HUES6 (cell line): ENCODE measurements around the gene JPH3.
"Not testable (repeated sequence)": the region's sequence is repeated elsewhere in the genome, so short reads cannot be mapped to it uniquely, and the experiment has no call there.

Experiments used
- H3K27ac ChIP-seq: 2 replicates; pipeline ENCODE4 v1.7.0; 2013; ENCODE audit warnings: low read depth, mild to moderate bottlenecking, low read length, inconsistent platforms
- H3K27me3 ChIP-seq: 2 replicates; pipeline ENCODE4 v1.6.1; 2013; ENCODE audit warnings: low read length; ENCODE audit not compliant: control insufficient read depth, insufficient read depth
- H3K36me3 ChIP-seq: 2 replicates; pipeline ENCODE4 v1.6.1; 2013; ENCODE audit warnings: low read length; ENCODE audit not compliant: control insufficient read depth, insufficient read depth
- H3K4me1 ChIP-seq: 2 replicates; pipeline ENCODE4 v1.6.1; 2013; ENCODE audit warnings: low read length; ENCODE audit not compliant: control insufficient read depth, insufficient read depth
- H3K4me3 ChIP-seq: 2 replicates; pipeline ENCODE4 v1.5.1; 2013; ENCODE audit warnings: low read depth, low read length
- H3K9ac ChIP-seq: one replicate; pipeline ENCODE4 v1.6.1; 2013; ENCODE audit warnings: mild to moderate bottlenecking, low read length
- H3K9me3 ChIP-seq: 2 replicates; pipeline ENCODE4 v1.6.1; 2013; ENCODE audit warnings: low read depth, low read length; ENCODE audit not compliant: control insufficient read depth, insufficient read depth

The JPH3 gene

GRCh38 chr16:87671221-87671620, 68.9 kb downstream of the JPH3 start:
- H3K9me3 ChIP-seq = no peaks in the 10 kb centered on the region
- no peak overlapping the region for H3K9ac ChIP-seq
- no peaks in the 10 kb centered on the region for H3K27me3 ChIP-seq
- H3K27ac ChIP-seq = no peak overlapping the region
- H3K36me3 ChIP-seq = no peaks in the 10 kb centered on the region
- peaks cover 10% of the 10 kb centered on the region; the same call in 1 of the 2 replicates for H3K4me1 ChIP-seq
- H3K4me3 ChIP-seq = no peak overlapping the region

GRCh38 chr16:87671715-87672270, 69.5 kb downstream of the JPH3 start:
- Histone ChIP-seq H3K27ac (no peak overlapping the region), H3K27me3 (no peaks in the 10 kb centered on the region), H3K36me3 (no peaks in the 10 kb centered on the region), H3K4me1 (peaks cover 10% of the 10 kb centered on the region; the same call in 1 of the 2 replicates), H3K9ac (no peak overlapping the region), H3K4me3 (no peak overlapping the region), H3K9me3 (no peaks in the 10 kb centered on the region)

- H3K36me3 ChIP-seq = no peaks in the 10 kb centered on the region
- H3K27me3 ChIP-seq = no peaks in the 10 kb centered on the region
These were observed 72.1 kb downstream of the JPH3 start for GRCh38 chr16:87674419-87674818.

GRCh38 chr16:87675111-87675719, 72.9 kb downstream of the JPH3 start:
- no peaks in the 10 kb centered on the region for H3K9me3 ChIP-seq
- no peaks in the 10 kb centered on the region for H3K27me3 ChIP-seq
- H3K4me3 ChIP-seq = no peak overlapping the region
- H3K36me3 ChIP-seq = no peaks in the 10 kb centered on the region
- H3K27ac ChIP-seq = no peak overlapping the region
- H3K9ac ChIP-seq = no peak overlapping the region
- peaks cover 10% of the 10 kb centered on the region; the same call in 1 of the 2 replicates for H3K4me1 ChIP-seq

More at GRCh38 chr16:87674419-87674818, 72.1 kb downstream of the JPH3 start:
- no peaks in the 10 kb centered on the region for H3K9me3 ChIP-seq
- H3K4me1 ChIP-seq = peaks cover 10% of the 10 kb centered on the region; the same call in 1 of the 2 replicates
- H3K9ac ChIP-seq = no peak overlapping the region
- no peak overlapping the region for H3K27ac ChIP-seq
- H3K4me3 ChIP-seq = no peak overlapping the region

- no peaks in the 10 kb centered on the region for H3K9me3 ChIP-seq
- H3K27me3 ChIP-seq = no peaks in the 10 kb centered on the region
- H3K27ac ChIP-seq = no peak overlapping the region
- H3K4me3 ChIP-seq = no peak overlapping the region
- H3K4me1 ChIP-seq = peaks cover 10% of the 10 kb centered on the region; the same call in 1 of the 2 replicates
- H3K9ac ChIP-seq = no peak overlapping the region
- no peaks in the 10 kb centered on the region for H3K36me3 ChIP-seq
These were observed 75.5 kb downstream of the JPH3 start for GRCh38 chr16:87677830-87678229.

- no peak overlapping the region for H3K4me3 ChIP-seq
- H3K4me1 ChIP-seq = peaks cover 10% of the 10 kb centered on the region; the same call in 1 of the 2 replicates
- no peaks in the 10 kb centered on the region for H3K36me3 ChIP-seq
- H3K27me3 ChIP-seq = no peaks in the 10 kb centered on the region
- no peaks in the 10 kb centered on the region for H3K9me3 ChIP-seq
- H3K27ac ChIP-seq = no peak overlapping the region
- H3K9ac ChIP-seq = no peak overlapping the region
These were observed 76.3 kb downstream of the JPH3 start for GRCh38 chr16:87678618-87679017.

GRCh38 chr16:87679593-87680271, 77.4 kb downstream of the JPH3 start:
- Histone ChIP-seq H3K4me1 (peaks cover 10% of the 10 kb centered on the region; the same call in 1 of the 2 replicates), H3K9ac (no peak overlapping the region), H3K36me3 (no peaks in the 10 kb centered on the region; the same call in 1 of the 2 replicates), H3K27me3 (no peaks in the 10 kb centered on the region), H3K9me3 (no peaks in the 10 kb centered on the region), H3K27ac (no peak overlapping the region), H3K4me3 (no peak overlapping the region)

- H3K4me1 ChIP-seq = peaks cover 9% of the 10 kb centered on the region; the same call in 1 of the 2 replicates
- no peak overlapping the region for H3K9ac ChIP-seq
- no peaks in the 10 kb centered on the region for H3K9me3 ChIP-seq
- H3K36me3 ChIP-seq = peaks cover 3% of the 10 kb centered on the region
- no peak overlapping the region for H3K27ac ChIP-seq
- H3K4me3 ChIP-seq = no peak overlapping the region
- no peaks in the 10 kb centered on the region for H3K27me3 ChIP-seq
These were observed 78.0 kb downstream of the JPH3 start for GRCh38 chr16:87680272-87680644.

GRCh38 chr16:87681051-87681602, 78.8 kb downstream of the JPH3 start:
- not testable (repeated sequence) for H3K9me3 ChIP-seq, H3K9ac ChIP-seq

GRCh38 chr16:87681981-87682570, 79.8 kb downstream of the JPH3 start:
- Histone ChIP-seq H3K27ac (no peak overlapping the region), H3K4me3 (no peak overlapping the region), H3K36me3 (peaks cover 9% of the 10 kb centered on the region), H3K9me3 (no peaks in the 10 kb centered on the region), H3K9ac (no peak overlapping the region), H3K27me3 (no peaks in the 10 kb centered on the region), H3K4me1 (no peaks in the 10 kb centered on the region)

More at GRCh38 chr16:87681051-87681602, 78.8 kb downstream of the JPH3 start:
- H3K27me3 ChIP-seq, H3K36me3 ChIP-seq, H3K27ac ChIP-seq, H3K4me3 ChIP-seq, H3K4me1 ChIP-seq: not testable (repeated sequence)
